HepG2 (cell line): Measurements from ENCODE around the gene TIPIN. TPM values are rescaled to one million over a fixed set of nuclear protein-coding genes. Genes with fewer than 3 reads are reported as not detected.

ENCODE experiments used
- PAXIP1 ChIP-seq: sonication (generic); formaldehyde crosslinking; conservative IDR thresholded peaks from 2 replicates; pipeline ENCODE4 v1.4.0; 2020; ENCODE audit warnings: mild to moderate bottlenecking, missing genetic modification reagents, moderate library complexity
- ZNF687 ChIP-seq: sonication (generic); formaldehyde crosslinking; IDR thresholded peaks from 2 replicates; pipeline ENCODE4 v1.5.1; 2020; ENCODE audit warnings: mild to moderate bottlenecking, missing genetic modification reagents, moderate library complexity
- polyA plus RNA-seq, 8 experiments: library from polyadenylated mRNA; depleted of rRNA in 3 of 8; stranded (reverse) in 7 of 8; unstranded in 1 of 8; fragments of >200 nt; fragmentation: Illumina TruSeq in 4 of 8; extraction: Trizol in 4 of 8; gene quantifications; 2 replicates each; pipeline versions ENCODE4 v1.2.1 to v1.2.3, GENCODE V29; 2011 to 2016; ENCODE audit warnings: low read depth in 4 of 8, missing spikeins in 1 of 8, mixed read lengths in 1 of 8; ENCODE audit not compliant: insufficient read depth in 1 of 8
- total RNA-seq, 5 experiments: library from RNA; depleted of rRNA; stranded (reverse); fragments of >200 nt; fragmentation: Illumina TruSeq; extraction: Trizol; gene quantifications; 2 replicates each; pipeline ENCODE4 v1.2.3, GENCODE V29; 2016; ENCODE audit warnings: low read depth in 1 of 5

The TIPIN gene
- total and polyA plus RNA-seq, 2 of the 13 experiments (the other 11 are each of a cell fraction or from before 2014, with no cell fraction given): 2.7 to 28.6 TPM

GRCh38 chr15:66294157-66294931, 62.1 kb downstream of the TIPIN start (continued):
- TF ChIP-seq PAXIP1 (CRISPR knock-in tag) (0 out of 2 replicates have a peak, but pooled peaks have one; percentile 18), ZNF687 (peak; percentile 63)
